Mammary epithelial cell (primary cell): Measurements from ENCODE around the gene EMCN.

ENCODE experiments used
- EZH2 ChIP-seq: IDR thresholded peaks from 2 replicates; pipeline ENCODE4 v1.6.1; 2012; ENCODE audit warnings: low read length, inconsistent platforms, borderline replicate concordance
- TF ChIP-seq, protein P1 (sequence below), 2 donors: IDR thresholded peaks in 1 of 2; conservative IDR thresholded peaks in 1 of 2; 2 replicates each; pipeline ENCODE4 v1.5.1; 2011 to 2012; ENCODE audit warnings: inconsistent platforms in 2 of 2, low read length in 2 of 2, mild to moderate bottlenecking in 2 of 2, control low read depth in 1 of 2, low read depth in 1 of 2; ENCODE audit not compliant: insufficient read depth in 1 of 2; ENCODE audit errors: extremely low read depth in 1 of 2

GRCh38 chr4:100348473-100348872 lies 169.3 kb downstream of the EMCN start:
- TF ChIP-seq EZH2: no peak
- TF ChIP-seq, protein P1, sequence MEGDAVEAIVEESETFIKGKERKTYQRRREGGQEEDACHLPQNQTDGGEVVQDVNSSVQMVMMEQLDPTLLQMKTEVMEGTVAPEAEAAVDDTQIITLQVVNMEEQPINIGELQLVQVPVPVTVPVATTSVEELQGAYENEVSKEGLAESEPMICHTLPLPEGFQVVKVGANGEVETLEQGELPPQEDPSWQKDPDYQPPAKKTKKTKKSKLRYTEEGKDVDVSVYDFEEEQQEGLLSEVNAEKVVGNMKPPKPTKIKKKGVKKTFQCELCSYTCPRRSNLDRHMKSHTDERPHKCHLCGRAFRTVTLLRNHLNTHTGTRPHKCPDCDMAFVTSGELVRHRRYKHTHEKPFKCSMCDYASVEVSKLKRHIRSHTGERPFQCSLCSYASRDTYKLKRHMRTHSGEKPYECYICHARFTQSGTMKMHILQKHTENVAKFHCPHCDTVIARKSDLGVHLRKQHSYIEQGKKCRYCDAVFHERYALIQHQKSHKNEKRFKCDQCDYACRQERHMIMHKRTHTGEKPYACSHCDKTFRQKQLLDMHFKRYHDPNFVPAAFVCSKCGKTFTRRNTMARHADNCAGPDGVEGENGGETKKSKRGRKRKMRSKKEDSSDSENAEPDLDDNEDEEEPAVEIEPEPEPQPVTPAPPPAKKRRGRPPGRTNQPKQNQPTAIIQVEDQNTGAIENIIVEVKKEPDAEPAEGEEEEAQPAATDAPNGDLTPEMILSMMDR (conservative IDR thresholded peaks at IDR 0.05 in 1 of 2, IDR thresholded peaks at IDR 0.05 in 1 of 2; ENCODE audit: extremely low read depth in 1 of 2, insufficient read depth in 1 of 2, low read depth in 1 of 2, low read length in 2 of 2): no peak
